ENCODE measurements around the gene EFL1.

Gene EFL1

GRCh38 chr15:82091636-82092140 is 170.8 kb downstream of the EFL1 start:
- no peak for TF ChIP-seq CTCF (IDR thresholded peaks at IDR 0.05)
- H3K4me3 ChIP-seq (ENCODE audit: low read depth in 1 of 2, low read length in 1 of 2): no peak overlapping the region
- no peaks in the 10 kb centered on the region for H3K4me1 ChIP-seq (ENCODE audit: control insufficient read depth in 1 of 2, insufficient read depth in 1 of 2, low read depth in 1 of 2, low read length in 1 of 2)
- H3K27me3 ChIP-seq: no peaks in the 10 kb centered on the region
- no peaks in the 10 kb centered on the region for H3K9me3 ChIP-seq
- H3K36me3 ChIP-seq: no peaks in the 10 kb centered on the region
- no peak overlapping the region for H3K27ac ChIP-seq

- H3K36me3 ChIP-seq: no peaks in the 10 kb centered on the region
Measured at GRCh38 chr15:82086243-82086995, 176.1 kb downstream of the EFL1 start.

GRCh38 chr15:82081914-82082762 is 180.4 kb downstream of the EFL1 start:
- Histone ChIP-seq H3K36me3 (no peaks in the 10 kb centered on the region), H3K27me3 (no peaks in the 10 kb centered on the region), H3K9me3 (no peaks in the 10 kb centered on the region), H3K27ac (no peak overlapping the region), H3K4me1 (ENCODE audit: control insufficient read depth in 1 of 2, insufficient read depth in 1 of 2, low read depth in 1 of 2, low read length in 1 of 2) (no peaks in the 10 kb centered on the region), H3K4me3 (ENCODE audit: low read depth in 1 of 2, low read length in 1 of 2) (no peak overlapping the region)
- no peak for TF ChIP-seq CTCF (IDR thresholded peaks at IDR 0.05)

More at GRCh38 chr15:82086243-82086995, 176.1 kb downstream of the EFL1 start:
- no peak overlapping the region for H3K4me3 ChIP-seq (ENCODE audit: low read depth in 1 of 2, low read length in 1 of 2)
- no peaks in the 10 kb centered on the region for H3K27me3 ChIP-seq
- no peaks in the 10 kb centered on the region for H3K9me3 ChIP-seq
- H3K4me1 ChIP-seq (ENCODE audit: control insufficient read depth in 1 of 2, insufficient read depth in 1 of 2, low read depth in 1 of 2, low read length in 1 of 2): no peaks in the 10 kb centered on the region
- TF ChIP-seq CTCF (IDR thresholded peaks at IDR 0.05): no peak
- no peak overlapping the region for H3K27ac ChIP-seq

GRCh38 chr15:82080774-82081173 is 181.8 kb downstream of the EFL1 start:
- no peaks in the 10 kb centered on the region for H3K27me3 ChIP-seq
- H3K27ac ChIP-seq: no peak overlapping the region
- H3K4me3 ChIP-seq (ENCODE audit: low read depth in 1 of 2, low read length in 1 of 2): no peak overlapping the region
- H3K9me3 ChIP-seq: no peaks in the 10 kb centered on the region
- H3K36me3 ChIP-seq: no peaks in the 10 kb centered on the region
- H3K4me1 ChIP-seq (ENCODE audit: control insufficient read depth in 1 of 2, insufficient read depth in 1 of 2, low read depth in 1 of 2, low read length in 1 of 2): no peaks in the 10 kb centered on the region
- no peak for TF ChIP-seq CTCF (IDR thresholded peaks at IDR 0.05)

All from neutrophil (primary cell).